Pulmonary artery endothelial cell (primary cell): ENCODE results near the gene RILPL2. TPM values are rescaled to one million over a fixed set of nuclear protein-coding genes. Genes with fewer than 3 reads are reported as not detected.
"Not testable (repeated sequence)": the region's sequence is repeated elsewhere in the genome, so short reads cannot be mapped to it uniquely, and the experiment has no call there.

Experiments
- DNase-seq: peaks from one replicate; pipeline ENCODE4 v3.0.0-alpha.2; 2011; ENCODE audit warnings: low read depth, low spot score
- total RNA-seq: library from RNA; depleted of rRNA; stranded (reverse); fragments of >200 nt; gene quantifications from 2 replicates; pipeline ENCODE4 v1.2.3, GENCODE V29; 2014

RILPL2 gene
- total RNA-seq, 1 donor from 2014 or later, result 5.5 TPM

DNA sequence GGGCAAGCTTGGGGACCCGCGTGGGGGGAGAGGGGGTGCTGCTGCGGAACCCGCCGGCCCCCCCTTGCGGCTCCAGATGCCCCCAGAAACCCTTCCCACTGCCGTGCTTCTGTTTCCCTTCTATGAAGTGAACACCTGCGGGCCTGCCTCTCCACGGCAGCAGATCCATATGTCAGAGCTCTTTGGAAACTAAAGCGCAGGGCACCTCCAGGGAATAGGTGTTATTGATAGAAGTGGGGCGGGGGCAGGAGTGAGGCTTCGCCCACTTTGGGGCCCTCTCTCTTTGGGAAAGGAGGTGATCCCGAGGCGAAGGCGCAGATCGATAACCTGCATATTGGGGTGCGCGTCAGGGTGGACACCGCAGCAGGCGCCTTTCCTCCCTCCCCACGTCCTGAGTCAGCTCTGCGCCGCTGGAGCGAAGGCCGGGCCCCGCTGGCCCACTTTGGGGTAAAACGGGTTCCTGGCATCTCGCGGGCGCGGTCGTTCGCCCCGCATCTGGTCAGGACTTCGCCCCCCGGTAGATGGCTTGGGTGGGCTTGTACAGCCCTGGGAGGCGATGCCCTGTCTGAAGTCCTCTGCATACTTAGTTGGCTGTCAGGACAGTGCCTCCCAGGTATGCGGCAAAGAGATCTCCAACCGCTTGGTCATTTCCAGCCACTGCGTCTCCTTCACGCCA lies 52.0 kb downstream of the RILPL2 start:
- DNase-seq, result no peak

DNA sequence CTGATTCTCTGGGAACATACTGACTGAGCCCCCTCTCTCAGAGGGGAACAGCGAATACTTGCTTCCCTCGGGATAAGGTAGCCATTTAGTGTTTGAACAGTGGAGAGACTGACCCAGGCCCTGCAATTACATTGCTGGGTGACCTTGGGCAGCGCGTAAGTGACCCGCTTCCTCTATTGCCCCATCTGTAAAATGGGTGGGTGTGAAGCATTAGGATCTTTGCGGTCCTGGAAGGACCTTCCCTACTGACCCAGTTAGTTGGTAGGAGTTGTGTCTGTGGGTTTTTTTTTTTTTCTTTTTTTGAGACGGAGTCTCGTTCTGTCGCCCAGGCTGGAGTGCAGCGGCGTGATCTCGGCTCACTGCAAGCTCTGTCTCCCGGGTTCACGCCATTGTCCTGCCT lies 53.8 kb downstream of the RILPL2 start:
- no peak for DNase-seq

DNA sequence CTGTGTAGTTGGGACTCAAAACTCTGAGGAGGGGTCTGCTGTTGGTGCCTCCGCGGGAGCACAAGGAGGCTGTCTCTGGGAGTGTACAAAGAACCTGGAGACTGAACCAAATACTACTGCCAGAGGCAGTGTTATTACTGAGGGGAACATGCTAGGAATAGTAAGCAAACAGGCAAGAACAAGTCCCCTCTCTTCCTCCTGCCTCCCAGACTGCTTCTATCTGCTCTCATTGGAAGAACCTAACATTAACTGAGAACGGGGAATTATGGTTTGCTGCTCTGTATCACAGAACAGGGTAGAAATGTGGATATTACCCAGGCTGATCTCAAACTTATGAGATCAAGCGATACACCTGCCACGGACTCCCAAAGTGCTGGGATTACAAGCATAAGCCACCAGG lies 57.1 kb downstream of the RILPL2 start:
- DNase-seq, result no peak

DNA sequence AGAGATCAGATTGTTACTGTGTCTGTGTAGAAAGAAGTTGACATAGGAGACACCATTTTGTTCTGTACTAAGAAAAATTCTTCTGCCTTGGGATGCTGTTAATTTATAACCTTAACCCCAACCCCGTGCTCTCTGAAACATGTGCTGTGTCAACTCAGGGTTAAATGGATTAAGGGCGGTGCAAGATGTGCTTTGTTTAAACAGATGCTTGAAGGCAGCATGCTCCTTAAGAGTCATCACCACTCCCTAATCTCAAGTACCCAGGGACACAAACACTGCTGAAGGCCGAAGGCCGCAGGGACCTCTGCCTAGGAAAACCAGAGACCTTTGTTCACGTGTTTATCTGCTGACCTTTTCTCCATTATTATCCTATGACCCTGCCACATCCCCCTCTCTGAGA lies 64.1 kb downstream of the RILPL2 start:
- DNase-seq, result not testable (repeated sequence)

DNA sequence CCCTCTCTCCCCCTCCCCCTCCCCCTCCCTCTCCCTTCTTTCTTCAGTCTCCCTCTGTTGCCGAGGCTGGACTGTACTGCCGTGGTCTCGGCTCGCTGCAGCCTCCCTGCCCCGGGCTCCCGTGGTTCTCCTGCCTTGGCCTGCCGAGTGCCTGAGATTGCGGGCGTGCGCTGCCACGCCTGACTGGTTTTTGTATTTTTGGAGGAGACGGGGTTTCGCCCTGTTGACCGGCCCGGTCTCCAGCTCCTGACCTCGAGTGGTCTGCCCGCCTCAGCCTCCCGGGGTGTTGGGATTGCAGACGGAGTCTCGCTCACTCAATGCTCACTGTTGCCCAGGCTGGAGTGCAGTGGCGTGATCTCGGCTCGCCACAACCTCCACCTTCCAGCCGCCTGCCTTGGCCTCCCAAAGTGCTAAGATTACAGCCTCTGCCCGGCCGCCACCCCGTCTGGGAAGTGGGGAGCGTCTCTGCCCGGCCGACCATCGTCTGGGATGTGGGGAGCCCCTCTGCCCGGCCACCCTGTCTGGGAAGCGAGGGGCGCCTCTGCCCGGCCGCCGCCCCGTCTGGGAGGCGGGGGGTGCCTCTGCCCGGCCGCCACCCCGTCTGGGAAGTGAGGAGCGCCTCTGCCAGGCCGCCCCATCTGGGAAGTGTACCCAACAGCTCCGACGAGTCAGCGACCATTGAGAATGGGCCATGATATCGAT lies 64.7 kb downstream of the RILPL2 start:
- DNase-seq, result not testable (repeated sequence)

DNA sequence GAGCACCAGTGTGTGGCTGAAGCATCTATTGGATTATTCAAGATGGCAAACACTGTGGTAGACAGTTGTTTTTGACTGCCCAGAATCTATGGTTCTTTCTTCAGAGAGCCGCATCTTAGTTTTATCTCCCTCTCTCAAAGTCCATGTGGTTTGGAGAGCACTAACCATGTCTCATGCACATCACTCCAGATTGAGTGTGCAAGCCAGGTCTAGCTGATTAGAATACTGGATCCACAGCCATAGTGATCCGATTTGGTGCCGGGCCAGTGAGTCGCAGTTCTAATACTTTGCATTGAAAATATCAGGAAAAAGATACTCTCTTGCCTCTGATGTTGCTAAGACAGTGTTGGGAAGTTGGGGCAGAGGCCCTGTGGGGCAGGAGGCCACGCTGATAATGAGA lies 67.3 kb downstream of the RILPL2 start:
- DNase-seq, result no peak

DNA sequence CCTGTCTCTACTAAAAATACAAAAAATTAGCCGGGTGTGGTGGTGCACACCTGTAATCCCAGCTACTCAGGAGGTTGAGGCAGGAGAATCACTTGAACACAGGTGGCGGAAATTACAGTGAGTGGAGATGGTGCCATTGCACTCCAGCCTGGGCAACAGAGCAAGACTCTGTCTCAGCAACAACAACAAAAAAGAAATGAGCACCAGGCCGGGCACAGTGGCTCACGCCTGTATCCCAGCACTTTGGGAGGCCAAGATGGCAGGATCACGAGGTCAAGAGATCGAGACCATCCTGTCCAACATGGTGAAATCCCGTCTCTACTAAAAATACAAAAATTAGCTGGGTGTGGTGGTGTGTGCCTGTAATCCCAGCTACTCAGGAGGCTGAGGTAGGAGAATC lies 68.1 kb downstream of the RILPL2 start:
- DNase-seq, result not testable (repeated sequence)

DNA sequence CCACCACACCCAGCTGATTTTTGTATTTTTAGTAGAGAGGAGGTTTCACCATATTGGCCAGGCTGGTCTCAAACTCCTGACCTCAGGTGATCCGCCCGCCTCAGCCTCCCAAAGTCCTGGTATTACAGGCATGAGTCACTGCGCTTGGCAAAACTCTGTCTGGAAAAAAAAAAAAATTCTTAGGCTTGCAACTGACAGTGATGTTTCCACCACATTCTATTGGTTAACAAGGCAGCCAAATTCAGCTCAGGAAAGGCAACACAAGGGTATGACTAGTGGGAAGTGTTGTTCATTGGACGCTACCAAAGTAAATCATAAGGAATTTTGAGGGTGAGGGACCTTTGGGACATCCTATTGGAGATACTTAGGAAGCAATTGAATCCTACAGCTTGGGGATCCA lies 69.0 kb downstream of the RILPL2 start:
- no peak for DNase-seq

Other genes starting within 250 kb of the RILPL2 start
- 37.3 and 49.3 TPM in 2 replicates for gene MPHOSPH9, start 203.5 kb downstream of the RILPL2 start, total RNA-seq
- 12.1 and 12.9 TPM in 2 replicates for gene MTRFR, start 203.2 kb downstream of the RILPL2 start, total RNA-seq
- 170 and 211 TPM in 2 replicates for gene CDK2AP1, start 164.8 kb downstream of the RILPL2 start, total RNA-seq
- gene SBNO1, start 71.8 kb downstream of the RILPL2 start, total RNA-seq, result 25.1 and 39.8 TPM in 2 replicates
- gene KMT5A, start 52.6 kb downstream of the RILPL2 start, total RNA-seq, result 39.0 and 60.9 TPM in 2 replicates
- 10.0 and 16.2 TPM in 2 replicates for gene SNRNP35, start 21.5 kb upstream of the RILPL2 start, total RNA-seq
- 9.4 and 9.8 TPM in 2 replicates for gene RILPL1, start 97.0 kb upstream of the RILPL2 start, total RNA-seq
- 441 and 517 TPM in 2 replicates for gene TMED2, start 147.9 kb upstream of the RILPL2 start, total RNA-seq
- 15.2 and 24.6 TPM in 2 replicates for gene DDX55, start 165.4 kb upstream of the RILPL2 start, total RNA-seq
- gene EIF2B1, start 197.0 kb upstream of the RILPL2 start, total RNA-seq, result 36.3 and 50.0 TPM in 2 replicates
- gene GTF2H3, start 197.1 kb upstream of the RILPL2 start, total RNA-seq, result 34.0 and 39.3 TPM in 2 replicates
- 7.9 and 8.2 TPM in 2 replicates for gene TCTN2, start 234.4 kb upstream of the RILPL2 start, total RNA-seq